CD14-positive monocyte (primary cell): ENCODE measurements around the gene KLC4. TPM values are rescaled to one million over a fixed set of nuclear protein-coding genes. Genes with fewer than 3 reads are reported as not detected.

ENCODE experiments used
- DNase-seq, 3 donors: peaks; one replicate each; pipeline ENCODE4 v3.0.0-alpha.2; 2011 to 2022
- H2AFZ ChIP-seq: 2 replicates; pipeline ENCODE4 v1.6.0; 2012; ENCODE audit warnings: mild to moderate bottlenecking, low read depth, low read length, inconsistent platforms; ENCODE audit not compliant: insufficient read depth, poor library complexity, severe bottlenecking
- H3K27ac ChIP-seq, 2 donors: 1 replicate in 1 of 2; 2 replicates in 1 of 2; pipeline ENCODE4 v1.5.1; 2012 to 2013; ENCODE audit warnings: low read length in 2 of 2, control low read depth in 1 of 2, inconsistent platforms in 1 of 2, low read depth in 1 of 2, mild to moderate bottlenecking in 1 of 2
- H3K27me3 ChIP-seq, 2 donors: one replicate each; pipeline versions ENCODE4 v1.6.0 to v1.6.1; 2011 to 2013; ENCODE audit warnings: low read length in 2 of 2; ENCODE audit not compliant: control insufficient read depth in 2 of 2, insufficient read depth in 2 of 2
- H3K36me3 ChIP-seq, 2 donors: replicated peaks in 1 of 2; 1 replicate in 1 of 2; 2 replicates in 1 of 2; pipeline versions ENCODE4 v1.5.1 to v1.6.1; 2012 to 2013; ENCODE audit warnings: low read length in 2 of 2, control low read depth in 1 of 2, inconsistent platforms in 1 of 2, mild to moderate bottlenecking in 1 of 2; ENCODE audit not compliant: insufficient read depth in 2 of 2, control insufficient read depth in 1 of 2
- H3K4me1 ChIP-seq, 2 donors: 1 replicate in 1 of 2; 2 replicates in 1 of 2; pipeline versions ENCODE4 v1.5.1 to v1.6.1; 2012 to 2013; ENCODE audit warnings: low read length in 2 of 2, control low read depth in 1 of 2, inconsistent platforms in 1 of 2, mild to moderate bottlenecking in 1 of 2, moderate library complexity in 1 of 2; ENCODE audit not compliant: insufficient read depth in 2 of 2, control insufficient read depth in 1 of 2
- H3K4me2 ChIP-seq: replicated peaks from 2 replicates; pipeline ENCODE3; 2012; ENCODE audit warnings: low read length, moderate library complexity, mild to moderate bottlenecking; ENCODE audit not compliant: poor library complexity, severe bottlenecking; ENCODE audit errors: extremely low read depth
- H3K4me3 ChIP-seq, 3 experiments: fragments of 200-600 bp in 1 of 3; sonication (generic) in 1 of 3; replicated peaks in 1 of 3; 1 replicate in 2 of 3; 2 replicates in 1 of 3; pipeline ENCODE4 v1.5.1; 2011 to 2013; ENCODE audit warnings: low read length in 3 of 3, mild to moderate bottlenecking in 3 of 3, control low read depth in 2 of 3, low read depth in 2 of 3, inconsistent platforms in 1 of 3, moderate library complexity in 1 of 3
- H3K79me2 ChIP-seq: 2 replicates; pipeline ENCODE4 v1.6.0; 2012; ENCODE audit warnings: mild to moderate bottlenecking, control low read depth, inconsistent platforms, low read length, moderate library complexity; ENCODE audit not compliant: insufficient read depth
- H3K9ac ChIP-seq: 2 replicates; pipeline ENCODE4 v1.6.0; 2017; ENCODE audit warnings: low read length, mild to moderate bottlenecking; ENCODE audit not compliant: insufficient read depth, poor library complexity, severe bottlenecking
- H3K9me3 ChIP-seq, 2 donors: replicated peaks in 1 of 2; 1 replicate in 1 of 2; 2 replicates in 1 of 2; pipeline versions ENCODE4 v1.5.1 to v1.6.1; 2012 to 2013; ENCODE audit warnings: low read length in 2 of 2, control low read depth in 1 of 2; ENCODE audit not compliant: control insufficient read depth in 1 of 2, insufficient read depth in 1 of 2
- H4K20me1 ChIP-seq: 2 replicates; pipeline ENCODE4 v1.6.0; 2012; ENCODE audit warnings: mild to moderate bottlenecking, low read length, control low read depth, moderate library complexity; ENCODE audit not compliant: insufficient read depth
- H3K27ac Mint-ChIP-seq, 7 donors: one replicate each; pipeline ENCODE4 v1.8.0; 2020; ENCODE audit warnings: mild to moderate bottlenecking in 7 of 7, mixed read lengths in 7 of 7, moderate library complexity in 6 of 7, inconsistent platforms in 2 of 7
- H3K27me3 Mint-ChIP-seq, 3 donors: one replicate each; pipeline ENCODE4 v1.8.0; 2021 to 2022; ENCODE audit warnings: low read depth in 3 of 3, mild to moderate bottlenecking in 3 of 3, mixed read lengths in 3 of 3, moderate library complexity in 3 of 3, inconsistent platforms in 1 of 3
- H3K36me3 Mint-ChIP-seq, 2 donors: one replicate each; pipeline ENCODE4 v1.8.0; 2020; ENCODE audit warnings: mixed read lengths in 2 of 2, inconsistent platforms in 1 of 2, mild to moderate bottlenecking in 1 of 2
- H3K4me1 Mint-ChIP-seq: one replicate; pipeline ENCODE4 v1.8.0; 2020; ENCODE audit warnings: mild to moderate bottlenecking, mixed read lengths
- H3K4me3 Mint-ChIP-seq, 2 donors: one replicate each; pipeline ENCODE4 v1.8.0; 2020; ENCODE audit warnings: mild to moderate bottlenecking in 2 of 2, mixed read lengths in 2 of 2, moderate library complexity in 1 of 2
- H3K9me3 Mint-ChIP-seq, 7 donors: one replicate each; pipeline ENCODE4 v1.8.0; 2020 to 2022; ENCODE audit warnings: mixed read lengths in 7 of 7, mild to moderate bottlenecking in 6 of 7, moderate library complexity in 6 of 7, inconsistent platforms in 2 of 7
- WGBS: methylation state at CpG from one replicate; pipeline ENCODE4 v1.1.5; 2013; ENCODE audit warnings: missing lambda C conversion rate; ENCODE audit not compliant: insufficient coverage; 5-methylcytosine and 5-hydroxymethylcytosine counted together
- intact Hi-C, 2 donors: fragments of 100-400 bp; cut with micrococcal nuclease; formaldehyde crosslinking; loops; one replicate each; pipeline versions ENCODE4 v1.15.0 to v1.15.1; 2023
- polyA plus RNA-seq, 3 donors: library from polyadenylated mRNA; depleted of rRNA in 1 of 3; unstranded in 2 of 3; stranded (reverse) in 1 of 3; fragments of 300-500 nt in 2 of 3; fragments of >200 nt in 1 of 3; fragmentation: Illumina TruSeq in 2 of 3; gene quantifications; 1 replicate in 2 of 3; 2 replicates in 1 of 3; pipeline ENCODE4 v1.2.3, GENCODE V29; 2012 to 2021
- TF ChIP-seq, protein P1 (sequence below): fragments of 200-600 bp; IDR thresholded peaks from one replicate; pipeline ENCODE4 v1.8.0; 2022; ENCODE audit warnings: antibody characterized with exemption, mild to moderate bottlenecking

The KLC4 gene
- polyA plus RNA-seq, 3 donors: 6.0 to 16.2 (median 6.1) TPM

DNA sequence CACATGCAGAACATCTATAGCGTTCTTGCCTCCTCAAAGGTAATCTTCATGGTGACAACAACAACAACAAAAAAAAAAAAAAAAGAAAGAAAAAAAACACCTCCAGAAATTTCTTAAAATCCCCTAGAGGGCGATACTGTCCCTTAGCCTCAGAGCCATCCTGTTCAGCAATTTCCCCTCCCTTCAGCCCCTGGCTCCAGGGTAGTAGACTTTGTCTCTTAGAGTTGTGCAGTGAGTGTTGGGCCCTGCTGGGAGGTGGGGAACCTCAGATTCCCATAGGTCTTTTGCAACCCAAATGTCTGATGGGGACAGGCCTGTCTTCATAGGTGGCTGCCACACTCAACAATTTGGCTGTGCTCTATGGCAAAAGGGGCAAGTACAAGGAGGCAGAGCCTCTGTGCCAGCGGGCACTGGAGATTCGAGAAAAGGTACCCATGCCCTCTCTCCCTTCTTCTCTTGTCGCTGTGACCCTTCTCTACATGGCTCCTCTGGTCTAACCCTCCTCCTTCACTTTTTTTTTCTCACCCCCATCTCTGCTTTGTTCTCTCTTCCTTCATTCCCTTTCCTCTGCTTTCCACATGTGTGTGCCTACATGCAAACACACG, 10.7 kb downstream of the KLC4 start:
- TF ChIP-seq, protein P1, sequence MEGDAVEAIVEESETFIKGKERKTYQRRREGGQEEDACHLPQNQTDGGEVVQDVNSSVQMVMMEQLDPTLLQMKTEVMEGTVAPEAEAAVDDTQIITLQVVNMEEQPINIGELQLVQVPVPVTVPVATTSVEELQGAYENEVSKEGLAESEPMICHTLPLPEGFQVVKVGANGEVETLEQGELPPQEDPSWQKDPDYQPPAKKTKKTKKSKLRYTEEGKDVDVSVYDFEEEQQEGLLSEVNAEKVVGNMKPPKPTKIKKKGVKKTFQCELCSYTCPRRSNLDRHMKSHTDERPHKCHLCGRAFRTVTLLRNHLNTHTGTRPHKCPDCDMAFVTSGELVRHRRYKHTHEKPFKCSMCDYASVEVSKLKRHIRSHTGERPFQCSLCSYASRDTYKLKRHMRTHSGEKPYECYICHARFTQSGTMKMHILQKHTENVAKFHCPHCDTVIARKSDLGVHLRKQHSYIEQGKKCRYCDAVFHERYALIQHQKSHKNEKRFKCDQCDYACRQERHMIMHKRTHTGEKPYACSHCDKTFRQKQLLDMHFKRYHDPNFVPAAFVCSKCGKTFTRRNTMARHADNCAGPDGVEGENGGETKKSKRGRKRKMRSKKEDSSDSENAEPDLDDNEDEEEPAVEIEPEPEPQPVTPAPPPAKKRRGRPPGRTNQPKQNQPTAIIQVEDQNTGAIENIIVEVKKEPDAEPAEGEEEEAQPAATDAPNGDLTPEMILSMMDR: peak; percentile 49
- Mint-ChIP-seq H3K9me3 (peaks cover 0 to 1% (median 0%) of the 10 kb centered on the region in 7 donors), H3K36me3 (peaks cover 20 to 27% of the 10 kb centered on the region in 2 donors), H3K4me3 (no peak overlapping the region), H3K27ac (peak overlapping the region in 1 of 7 donors; percentile 8), H3K4me1 (no peaks in the 10 kb centered on the region), H3K27me3 (peaks cover 0 to 4% (median 2%) of the 10 kb centered on the region in 3 donors)
- intact Hi-C loops: no loop called here
- Histone ChIP-seq H3K36me3 (peaks cover 4 to 13% of the 10 kb centered on the region in 2 donors), H4K20me1 (no peaks in the 10 kb centered on the region), H3K4me1 (no peaks in the 10 kb centered on the region), H2AFZ (no peak overlapping the region), H3K27me3 (no peaks in the 10 kb centered on the region), H3K4me2 (no peak overlapping the region), H3K9me3 (no peaks in the 10 kb centered on the region), H3K9ac (no peak overlapping the region), H3K79me2 (no peaks in the 10 kb centered on the region), H3K27ac (no peak overlapping the region), H3K4me3 (no peak overlapping the region)
- DNase-seq: peak in 1 of 3 donors; percentile 13
- WGBS: 97% methylated on average over 4 of the region's 6 CpGs

DNA sequence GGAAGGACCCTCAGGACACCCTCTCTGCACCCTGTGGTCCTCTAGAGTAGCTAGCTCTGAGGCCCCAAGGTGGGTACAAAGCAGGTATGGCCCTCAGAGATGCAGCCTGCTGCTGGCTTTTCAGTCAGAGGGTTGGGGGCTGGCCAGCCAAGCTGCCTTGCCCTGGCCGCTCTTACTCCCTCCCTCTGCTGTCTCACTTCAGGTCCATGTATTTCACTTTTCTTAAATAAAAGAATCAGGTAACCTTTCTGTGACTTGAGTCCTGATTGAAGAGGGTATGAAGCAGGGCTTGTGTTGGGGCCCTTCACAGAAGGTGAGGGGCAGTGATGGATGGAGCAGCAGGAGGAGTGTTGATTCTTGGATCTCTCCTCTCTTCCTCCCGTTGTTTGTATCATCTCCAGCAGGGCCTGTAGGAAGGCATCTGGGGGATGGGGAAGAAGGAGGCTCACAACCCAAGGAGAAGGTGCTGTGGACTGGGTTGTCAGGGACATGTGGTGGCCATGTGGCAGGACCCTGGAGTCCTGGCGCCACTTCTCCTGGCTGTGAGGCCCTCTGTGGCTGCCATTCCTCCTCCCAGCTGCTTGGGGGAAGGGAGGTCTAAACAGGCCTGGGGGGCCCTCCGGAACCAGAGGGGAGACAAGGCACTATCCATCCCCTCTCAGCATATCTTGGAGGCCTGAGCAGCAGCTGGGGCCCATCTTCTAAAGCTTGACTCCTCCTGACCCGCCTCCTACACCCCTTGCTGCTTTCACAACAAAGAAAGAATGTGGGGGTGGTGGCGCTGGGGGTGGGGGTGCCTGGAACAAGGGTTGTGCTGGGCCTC, 15.6 kb downstream of the KLC4 start:
- Histone ChIP-seq H3K27ac (no peak overlapping the region), H3K4me2 (no peak overlapping the region), H3K27me3 (peaks cover 2 to 18% of the 10 kb centered on the region in 2 donors), H3K4me1 (peaks cover 13 to 17% of the 10 kb centered on the region in 2 donors), H3K9me3 (no peaks in the 10 kb centered on the region), H3K36me3 (no peaks in the 10 kb centered on the region), H3K4me3 (no peak overlapping the region), H2AFZ (no peak overlapping the region), H3K79me2 (no peaks in the 10 kb centered on the region), H3K9ac (no peak overlapping the region), H4K20me1 (no peaks in the 10 kb centered on the region)
- peaks cover 24 to 32% (median 30%) of the 10 kb centered on the region in 3 donors for H3K27me3 Mint-ChIP-seq
- peak overlapping the region in 1 of 7 donors; percentile 57 for H3K27ac Mint-ChIP-seq
- H3K9me3 Mint-ChIP-seq: peaks cover 0 to 3% (median 0%) of the 10 kb centered on the region in 7 donors
- no peak for DNase-seq
- intact Hi-C loops: no loop called here
- 80% methylated on average over 1 of the region's 6 CpGs for WGBS
- peak overlapping the region in 1 of 2 donors; percentile 77 for H3K4me3 Mint-ChIP-seq
- peaks cover 10 to 17% of the 10 kb centered on the region in 2 donors for H3K36me3 Mint-ChIP-seq
- H3K4me1 Mint-ChIP-seq: peaks cover 15% of the 10 kb centered on the region
- TF ChIP-seq, protein P1: no peak
